SK-N-SH treated with all-trans-retinoic acid at 6 μM for 48 hours (cell line): ENCODE measurements around the gene PRKD2.
"Not testable (repeated sequence)": the region's sequence is repeated elsewhere in the genome, so short reads cannot be mapped to it uniquely, and the experiment has no call there.

Experiments
- ATAC-seq: fragments of 200-7000 bp; cut with Tn5 transposase; 3 replicates; pipeline ENCODE4 v1.9.1; 2020; ENCODE audit warnings: mild to moderate bottlenecking, moderate library complexity
- ARNTL ChIP-seq: fragments of 450-650 bp; formaldehyde crosslinking; IDR thresholded peaks from 2 replicates; pipeline ENCODE4 v1.5.0; 2020; ENCODE audit warnings: low read depth, mild to moderate bottlenecking, moderate library complexity, borderline replicate concordance
- BACH2 ChIP-seq: fragments of 250-450 bp; sonication (Bioruptor Pico); IDR thresholded peaks from 2 replicates; pipeline ENCODE4 v1.9.0; 2021; ENCODE audit warnings: mild to moderate bottlenecking, borderline replicate concordance
- CSRNP3 ChIP-seq: fragments of 250-450 bp; sonication (Bioruptor Pico); IDR thresholded peaks from 2 replicates; pipeline ENCODE4 v1.5.1; 2021; ENCODE audit warnings: mild to moderate bottlenecking, moderate library complexity
- ESRRG ChIP-seq: fragments of 250-450 bp; sonication (Bioruptor Pico); IDR thresholded peaks from 2 replicates; pipeline ENCODE4 v1.6.1; 2021; ENCODE audit warnings: mild to moderate bottlenecking
- GLIS3 ChIP-seq: fragments of 250-450 bp; sonication (Bioruptor Pico); IDR thresholded peaks from 2 replicates; pipeline ENCODE4 v1.5.0; 2020; ENCODE audit warnings: mild to moderate bottlenecking, moderate library complexity
- ISL1 ChIP-seq: fragments of 250-450 bp; sonication (Bioruptor Pico); IDR thresholded peaks from 2 replicates; pipeline ENCODE4 v2.1.2; 2022; ENCODE audit warnings: mild to moderate bottlenecking, moderate library complexity
- OSR1 ChIP-seq: fragments of 250-450 bp; sonication (Bioruptor Pico); IDR thresholded peaks from 2 replicates; pipeline ENCODE4 v1.8.0; 2022; ENCODE audit warnings: moderate library complexity, mild to moderate bottlenecking, inconsistent platforms
- PPARA ChIP-seq: fragments of 250-450 bp; sonication (Bioruptor Pico); IDR thresholded peaks from 2 replicates; pipeline ENCODE4 v1.5.0; 2020; ENCODE audit warnings: mild to moderate bottlenecking, borderline replicate concordance
- SNAI2 ChIP-seq: fragments of 250-450 bp; sonication (Bioruptor Pico); IDR thresholded peaks from 2 replicates; pipeline ENCODE4 v1.5.0; 2020; ENCODE audit warnings: mild to moderate bottlenecking, moderate library complexity
- TCF4 ChIP-seq: fragments of 250-450 bp; sonication (Bioruptor Pico); IDR thresholded peaks from 2 replicates; pipeline ENCODE4 v1.8.0; 2021; ENCODE audit warnings: mild to moderate bottlenecking, moderate library complexity, borderline replicate concordance
- TOX ChIP-seq: fragments of 250-450 bp; sonication (Bioruptor Pico); IDR thresholded peaks from 2 replicates; pipeline ENCODE4 v1.8.0; 2021; ENCODE audit warnings: mild to moderate bottlenecking, moderate library complexity, borderline replicate concordance
- TSHZ2 ChIP-seq: fragments of 250-450 bp; sonication (Bioruptor Pico); IDR thresholded peaks from 2 replicates; pipeline ENCODE4 v1.5.0; 2020; ENCODE audit warnings: mild to moderate bottlenecking, moderate library complexity
- ZC3H10 ChIP-seq: fragments of 250-450 bp; sonication (Bioruptor Pico); IDR thresholded peaks from 2 replicates; pipeline ENCODE4 v1.5.1; 2021; ENCODE audit warnings: mild to moderate bottlenecking, moderate library complexity
- ZFP30 ChIP-seq: fragments of 450-650 bp; formaldehyde crosslinking; IDR thresholded peaks from 2 replicates; pipeline ENCODE4 v1.5.0; 2022; ENCODE audit warnings: mild to moderate bottlenecking, moderate library complexity
- ZNF565 ChIP-seq: fragments of 450-650 bp; formaldehyde crosslinking; conservative IDR thresholded peaks from 2 replicates; pipeline ENCODE4 v1.5.0; 2020; ENCODE audit warnings: low read depth, mild to moderate bottlenecking, moderate library complexity
- ZNF70 ChIP-seq: fragments of 450-650 bp; formaldehyde crosslinking; IDR thresholded peaks from 2 replicates; pipeline ENCODE4 v1.5.0; 2020; ENCODE audit warnings: mild to moderate bottlenecking, moderate library complexity
- ZNF8 ChIP-seq: fragments of 450-650 bp; formaldehyde crosslinking; IDR thresholded peaks from 2 replicates; pipeline ENCODE4 v1.5.0; 2020; ENCODE audit warnings: mild to moderate bottlenecking, moderate library complexity
- TF ChIP-seq, protein P1 (sequence below): fragments of 250-450 bp; sonication (Bioruptor Pico); IDR thresholded peaks from 2 replicates; pipeline ENCODE4 v1.5.1; 2020; ENCODE audit warnings: low read depth, mild to moderate bottlenecking, moderate library complexity
- TF ChIP-seq, protein P2 (sequence below): fragments of 250-450 bp; sonication (Bioruptor Pico); IDR thresholded peaks from 2 replicates; pipeline ENCODE4 v1.8.0; 2021; ENCODE audit warnings: low read depth, mild to moderate bottlenecking, moderate library complexity, borderline replicate concordance

Gene PRKD2

DNA sequence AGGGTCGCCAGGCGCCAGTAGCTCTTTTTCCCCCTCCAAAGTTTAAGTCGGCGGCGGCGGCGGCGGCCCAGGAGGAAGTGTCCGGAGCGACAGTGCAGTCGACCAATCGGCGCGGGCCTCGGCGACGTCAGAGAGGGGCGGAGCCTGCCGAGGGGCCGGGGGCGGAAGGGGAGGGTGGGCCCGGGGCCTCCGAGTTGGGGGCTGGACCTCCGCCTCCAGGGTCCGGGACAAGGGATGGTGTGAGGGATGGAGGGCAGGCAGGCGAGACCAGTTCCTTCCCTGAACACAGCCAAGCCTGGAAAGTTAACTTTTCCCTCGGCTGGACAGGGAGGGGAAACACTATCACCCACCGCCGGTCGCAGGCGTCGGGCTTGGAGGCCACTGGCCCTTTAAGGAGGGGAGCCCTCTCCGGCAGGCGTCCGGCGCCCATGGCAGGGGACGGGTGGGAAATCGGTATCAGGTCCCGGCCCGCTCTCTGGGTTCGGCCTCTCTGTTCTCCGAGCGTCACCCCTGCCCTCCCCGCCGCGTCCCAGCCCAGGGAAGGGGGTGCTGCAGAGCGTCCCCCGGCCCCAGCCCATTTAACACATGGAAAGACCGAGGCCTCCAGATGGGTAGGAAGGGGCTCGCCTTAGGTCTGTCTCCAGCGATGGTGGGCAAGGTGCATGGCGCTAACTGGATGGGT, at the start of gene PRKD2:
Gene PRKD2 (minus strand): TSS at position 81 of the 682 bp plus-strand sequence. CDS start 744 bp downstream, outside the sequence.
- TF ChIP-seq, protein P1, sequence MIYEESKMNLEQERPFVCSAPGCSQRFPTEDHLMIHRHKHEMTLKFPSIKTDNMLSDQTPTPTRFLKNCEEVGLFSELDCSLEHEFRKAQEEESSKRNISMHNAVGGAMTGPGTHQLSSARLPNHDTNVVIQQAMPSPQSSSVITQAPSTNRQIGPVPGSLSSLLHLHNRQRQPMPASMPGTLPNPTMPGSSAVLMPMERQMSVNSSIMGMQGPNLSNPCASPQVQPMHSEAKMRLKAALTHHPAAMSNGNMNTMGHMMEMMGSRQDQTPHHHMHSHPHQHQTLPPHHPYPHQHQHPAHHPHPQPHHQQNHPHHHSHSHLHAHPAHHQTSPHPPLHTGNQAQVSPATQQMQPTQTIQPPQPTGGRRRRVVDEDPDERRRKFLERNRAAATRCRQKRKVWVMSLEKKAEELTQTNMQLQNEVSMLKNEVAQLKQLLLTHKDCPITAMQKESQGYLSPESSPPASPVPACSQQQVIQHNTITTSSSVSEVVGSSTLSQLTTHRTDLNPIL = no peak
- no peak for TF ChIP-seq ESRRG (CRISPR knock-in tag)
- no peak for TF ChIP-seq ZNF8 (CRISPR knock-in tag)
- TF ChIP-seq OSR1 (CRISPR knock-in tag) = no peak
- no peak for TF ChIP-seq PPARA (CRISPR knock-in tag)
- ATAC-seq = peak; percentile 78

DNA sequence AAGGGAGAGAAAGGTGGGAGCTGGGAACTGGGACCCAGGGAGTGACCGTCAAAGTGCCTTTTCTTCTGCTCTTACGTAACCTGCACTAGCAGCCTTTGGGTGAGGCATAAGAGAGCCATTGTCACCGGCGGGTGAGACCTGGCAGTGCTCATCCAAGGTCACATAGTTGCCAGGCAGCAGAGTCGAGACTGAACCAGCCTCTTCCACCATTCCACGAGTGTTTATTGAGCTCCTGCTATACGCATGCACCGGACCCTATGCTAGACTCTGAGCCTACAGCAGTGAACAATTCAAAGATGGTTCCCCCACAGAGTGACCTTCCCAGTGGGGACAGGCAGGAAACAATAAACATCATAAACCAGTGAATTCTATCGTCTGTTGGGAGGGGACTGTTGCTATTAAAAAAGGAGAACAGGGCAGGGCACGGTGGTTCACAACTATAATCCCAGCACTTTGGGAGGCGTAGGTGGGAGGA, 47.9 kb upstream of the PRKD2 start:
- TF ChIP-seq ZNF565 (CRISPR knock-in tag) = no peak
- TF ChIP-seq, all 23 proteins: peak for 0
- no peak for ATAC-seq

GRCh38 chr19:46762245-46762890, 45.5 kb upstream of the PRKD2 start:
- TF ChIP-seq PPARA (CRISPR knock-in tag) = no peak
- no peak for TF ChIP-seq TCF4 (CRISPR knock-in tag)
- ATAC-seq = no peak

GRCh38 chr19:46761418-46761831, 44.5 kb upstream of the PRKD2 start:
- TF ChIP-seq, protein P2, sequence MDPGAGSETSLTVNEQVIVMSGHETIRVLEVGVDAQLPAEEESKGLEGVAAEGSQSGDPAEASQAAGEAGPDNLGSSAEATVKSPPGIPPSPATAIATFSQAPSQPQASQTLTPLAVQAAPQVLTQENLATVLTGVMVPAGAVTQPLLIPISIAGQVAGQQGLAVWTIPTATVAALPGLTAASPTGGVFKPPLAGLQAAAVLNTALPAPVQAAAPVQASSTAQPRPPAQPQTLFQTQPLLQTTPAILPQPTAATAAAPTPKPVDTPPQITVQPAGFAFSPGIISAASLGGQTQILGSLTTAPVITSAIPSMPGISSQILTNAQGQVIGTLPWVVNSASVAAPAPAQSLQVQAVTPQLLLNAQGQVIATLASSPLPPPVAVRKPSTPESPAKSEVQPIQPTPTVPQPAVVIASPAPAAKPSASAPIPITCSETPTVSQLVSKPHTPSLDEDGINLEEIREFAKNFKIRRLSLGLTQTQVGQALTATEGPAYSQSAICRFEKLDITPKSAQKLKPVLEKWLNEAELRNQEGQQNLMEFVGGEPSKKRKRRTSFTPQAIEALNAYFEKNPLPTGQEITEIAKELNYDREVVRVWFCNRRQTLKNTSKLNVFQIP (CRISPR knock-in tag) = no peak
- TF ChIP-seq TCF4 (CRISPR knock-in tag) = no peak
- no peak for TF ChIP-seq ZFP30 (CRISPR knock-in tag)
- no peak for TF ChIP-seq SNAI2 (CRISPR knock-in tag)
- no peak for TF ChIP-seq ZC3H10 (CRISPR knock-in tag)
- no peak for TF ChIP-seq CSRNP3
- no peak for TF ChIP-seq ZNF70 (CRISPR knock-in tag)
- no peak for TF ChIP-seq BACH2 (CRISPR knock-in tag)
- no peak for TF ChIP-seq TOX (CRISPR knock-in tag)
- TF ChIP-seq GLIS3 (CRISPR knock-in tag) = no peak
- TF ChIP-seq, protein P1 = no peak
- TF ChIP-seq ISL1 (CRISPR knock-in tag) = no peak
- no peak for TF ChIP-seq ZNF8 (CRISPR knock-in tag)
- TF ChIP-seq TSHZ2 = no peak
- TF ChIP-seq ARNTL (CRISPR knock-in tag) = no peak
- ATAC-seq = no peak

- not testable (repeated sequence) for ATAC-seq
Measured at GRCh38 chr19:46760897-46761296, 44.0 kb upstream of the PRKD2 start.
